ENCODE measurements around the gene ATG4D.
A peak's percentile ranks its signal among the peaks of the same experiment; 100 is the strongest.
"Not testable (repeated sequence)": the region's sequence is repeated elsewhere in the genome, so short reads cannot be mapped to it uniquely, and the experiment has no call there.

Gene ATG4D

DNA sequence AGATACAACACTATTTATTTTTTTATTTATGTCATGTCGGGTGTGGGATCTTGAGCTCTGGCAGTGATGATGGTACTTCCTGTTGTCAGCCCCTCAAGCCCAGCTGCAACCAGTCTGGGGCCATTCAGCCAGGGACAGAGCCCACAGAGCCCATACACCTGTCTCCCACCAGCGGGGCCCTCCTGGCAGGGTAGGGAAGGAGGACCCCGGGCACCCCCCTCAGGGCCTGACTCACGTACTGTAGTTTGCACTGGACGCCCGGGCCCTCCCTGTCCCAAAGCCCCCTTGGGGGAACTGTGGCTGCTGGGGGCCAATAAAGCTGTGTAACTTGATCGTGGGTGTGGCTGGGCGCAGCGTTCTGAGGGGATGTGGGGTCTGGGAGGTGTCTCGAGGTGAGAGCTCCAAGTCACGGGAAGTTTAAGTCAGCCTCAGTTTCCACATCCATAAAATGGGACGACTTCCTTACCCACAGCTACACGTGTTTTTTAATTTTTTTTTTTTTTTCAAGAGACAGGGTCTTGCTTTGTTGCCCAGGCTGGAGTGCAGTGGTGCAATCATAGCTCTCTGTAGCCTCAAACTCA lies 9.5 kb downstream of the ATG4D start:
- no peak for DNase-seq

DNA sequence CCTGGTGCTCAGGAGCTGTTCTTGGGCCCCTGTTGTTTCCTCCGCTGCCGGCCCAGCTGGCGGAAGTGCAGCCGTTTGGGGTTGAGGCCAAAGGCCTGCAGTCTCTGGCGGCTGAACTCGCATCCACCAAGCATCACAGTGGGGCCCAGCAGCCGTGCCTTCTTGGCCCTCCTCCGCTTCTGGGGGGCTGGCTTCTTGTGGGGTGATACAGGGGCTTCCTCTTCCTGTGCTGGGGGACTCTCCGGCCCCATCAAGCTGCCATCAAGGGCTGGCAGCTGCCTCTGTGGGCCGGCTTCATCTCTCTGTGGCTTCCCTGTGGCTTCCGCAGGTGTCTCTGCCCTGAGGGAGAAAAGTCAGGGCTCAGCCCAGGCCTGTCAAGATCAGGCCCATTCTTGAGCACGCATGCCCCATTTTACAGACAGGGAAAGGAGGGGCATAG lies 10.3 kb downstream of the ATG4D start:
- no peak for DNase-seq

DNA sequence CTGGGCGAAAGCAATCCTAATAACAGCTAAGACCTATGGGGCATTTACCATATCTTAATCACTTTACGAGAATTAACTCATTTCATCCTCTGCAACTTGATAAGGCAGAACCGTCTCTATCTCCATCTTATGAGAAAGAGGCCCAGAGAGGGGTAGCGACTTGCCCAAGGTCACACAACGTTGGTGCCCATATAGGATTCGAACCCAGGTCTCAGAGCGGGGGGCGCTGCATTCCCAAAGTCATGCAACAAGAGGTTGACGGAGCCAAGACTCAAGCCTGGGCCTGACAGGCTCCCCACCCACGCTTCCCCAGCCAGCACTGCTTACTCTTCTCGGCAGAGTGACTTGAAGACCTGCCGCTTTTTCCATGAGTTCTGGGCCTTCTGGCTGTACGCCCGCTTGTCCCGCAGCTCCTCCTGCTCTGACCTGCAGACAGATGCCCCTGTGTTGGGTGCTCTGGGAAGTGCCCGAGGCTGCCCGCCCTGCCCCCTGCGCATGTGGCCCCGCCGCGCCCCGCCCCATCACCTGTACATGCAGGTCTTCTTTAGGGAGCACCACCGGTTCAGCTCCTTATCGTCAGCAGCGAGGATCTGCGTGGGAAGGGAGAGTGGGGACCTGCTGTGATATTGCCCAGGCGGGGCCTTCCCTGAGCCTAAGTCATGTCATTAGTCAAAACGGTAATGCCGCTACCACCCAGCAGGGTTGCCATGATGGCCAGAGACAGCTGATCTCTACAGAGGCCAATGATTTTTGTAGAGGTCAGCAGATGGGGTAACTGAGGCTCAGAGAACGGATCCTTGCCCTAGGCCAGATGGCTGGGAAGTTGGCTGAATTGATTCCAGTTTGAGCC lies 11.3 kb downstream of the ATG4D start:
- DNase-seq = no peak

DNA sequence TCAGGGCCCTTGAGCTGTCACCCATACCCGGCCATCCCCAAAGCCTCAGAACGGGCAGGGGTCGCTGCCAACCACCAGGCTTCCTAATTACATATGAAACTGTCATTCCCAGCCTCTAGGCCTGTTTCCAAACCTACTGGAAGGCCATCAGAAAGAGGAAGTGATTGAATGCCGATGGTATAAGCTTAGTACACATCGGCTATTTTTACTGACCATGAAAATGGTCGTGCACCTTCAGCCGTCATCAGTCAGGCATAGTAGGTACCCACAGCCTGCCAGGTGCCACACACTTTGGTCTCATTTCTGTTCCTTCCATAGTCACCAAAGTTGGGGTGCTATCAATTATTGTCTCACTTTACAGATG lies 11.9 kb downstream of the ATG4D start:
- no peak for DNase-seq

DNA sequence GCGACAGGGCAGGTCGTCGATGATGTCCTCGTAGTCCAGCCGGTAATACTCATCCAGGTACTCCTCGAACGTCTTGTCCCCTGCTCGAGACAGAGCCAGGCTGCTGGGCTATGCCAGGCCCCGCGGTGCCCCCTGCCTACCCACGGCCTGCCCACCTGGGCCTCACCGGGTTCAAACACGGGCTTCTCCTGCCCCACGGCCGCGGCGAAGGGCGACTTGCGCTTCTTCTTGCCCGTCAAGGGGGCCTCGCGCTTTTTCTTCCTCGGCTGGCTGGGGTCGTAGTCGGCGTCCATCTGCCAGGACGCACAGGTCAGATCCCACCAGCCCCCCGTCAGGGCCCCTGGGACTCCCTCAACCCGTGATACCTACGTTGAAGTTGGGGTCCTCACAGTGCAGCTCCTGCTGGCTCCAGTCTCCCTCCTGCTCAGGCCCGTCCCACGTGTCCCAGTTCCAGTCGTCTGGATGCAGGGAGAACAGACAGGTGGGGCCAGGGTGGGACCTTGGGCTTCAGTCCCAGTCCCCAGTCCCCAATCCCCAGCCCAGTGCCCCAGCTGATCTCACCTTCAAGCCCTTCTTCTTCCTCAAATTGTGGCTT lies 14.0 kb downstream of the ATG4D start:
- no peak for DNase-seq

DNA sequence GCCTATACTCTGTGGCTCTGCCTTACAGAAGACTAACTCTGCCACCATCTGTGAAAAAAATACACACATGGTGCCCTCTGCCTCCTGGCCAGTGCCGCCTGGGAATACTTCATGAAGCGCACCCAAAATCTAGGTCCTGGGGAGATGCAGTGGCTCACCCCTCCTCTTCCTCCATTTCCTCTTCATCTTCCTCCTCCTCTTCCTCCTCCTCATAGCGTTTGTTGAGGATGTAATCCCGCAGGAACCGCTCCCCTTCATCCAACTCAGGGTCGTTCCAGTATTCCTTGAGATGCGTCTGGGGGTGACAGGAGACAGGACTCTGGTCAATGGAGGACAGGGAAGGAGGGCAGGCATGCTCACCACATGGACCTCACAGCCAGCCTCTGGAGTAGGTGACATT lies 16.4 kb downstream of the ATG4D start:
- DNase-seq = no peak

DNA sequence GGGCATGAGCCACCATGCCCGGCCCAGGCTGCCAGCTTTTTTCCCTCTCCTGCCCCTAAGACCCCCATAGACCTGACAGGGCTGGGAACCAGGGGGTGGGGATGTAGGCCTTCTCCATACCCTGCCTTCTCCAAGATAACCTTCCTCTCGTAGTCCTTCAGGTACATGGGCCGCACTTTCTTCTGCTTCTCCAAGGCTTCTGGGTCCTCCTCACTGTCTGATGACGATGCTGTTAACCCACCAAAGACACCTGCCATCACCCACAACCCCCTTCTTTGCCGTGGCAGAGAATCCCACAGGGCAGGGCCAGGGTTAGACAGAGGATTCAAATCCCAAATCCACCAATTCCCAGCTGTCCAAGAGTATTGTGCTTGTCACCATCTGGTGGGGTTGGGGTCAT lies 18.9 kb downstream of the ATG4D start:
- DNase-seq = no peak

DNA sequence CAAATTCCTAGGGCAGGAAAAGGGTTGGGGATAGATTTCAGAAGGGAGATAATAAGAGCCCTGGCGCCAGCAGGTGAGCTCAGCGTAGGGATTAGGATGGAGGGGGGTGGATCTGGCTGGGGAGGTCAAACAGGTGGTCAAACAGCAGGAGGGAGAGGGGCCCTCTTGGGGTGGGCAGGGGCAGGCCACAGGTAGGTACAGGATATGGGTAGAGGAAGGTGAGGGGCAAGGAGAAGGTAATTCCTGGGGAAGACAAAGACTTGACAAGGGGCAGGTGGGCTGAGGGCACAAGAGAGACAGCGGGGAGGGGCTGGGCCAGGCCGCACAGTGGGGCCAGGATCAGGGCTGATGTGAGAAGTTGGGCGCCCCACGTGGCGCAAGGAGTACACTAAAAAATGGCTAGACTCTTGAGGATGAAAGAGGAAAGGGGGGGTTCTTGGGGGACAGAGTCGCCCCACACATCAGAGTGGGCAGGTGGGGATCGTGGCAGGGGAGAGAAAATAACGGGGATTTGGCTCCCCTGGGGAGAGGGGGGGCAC lies 21.4 kb downstream of the ATG4D start:
- no peak for DNase-seq

DNA sequence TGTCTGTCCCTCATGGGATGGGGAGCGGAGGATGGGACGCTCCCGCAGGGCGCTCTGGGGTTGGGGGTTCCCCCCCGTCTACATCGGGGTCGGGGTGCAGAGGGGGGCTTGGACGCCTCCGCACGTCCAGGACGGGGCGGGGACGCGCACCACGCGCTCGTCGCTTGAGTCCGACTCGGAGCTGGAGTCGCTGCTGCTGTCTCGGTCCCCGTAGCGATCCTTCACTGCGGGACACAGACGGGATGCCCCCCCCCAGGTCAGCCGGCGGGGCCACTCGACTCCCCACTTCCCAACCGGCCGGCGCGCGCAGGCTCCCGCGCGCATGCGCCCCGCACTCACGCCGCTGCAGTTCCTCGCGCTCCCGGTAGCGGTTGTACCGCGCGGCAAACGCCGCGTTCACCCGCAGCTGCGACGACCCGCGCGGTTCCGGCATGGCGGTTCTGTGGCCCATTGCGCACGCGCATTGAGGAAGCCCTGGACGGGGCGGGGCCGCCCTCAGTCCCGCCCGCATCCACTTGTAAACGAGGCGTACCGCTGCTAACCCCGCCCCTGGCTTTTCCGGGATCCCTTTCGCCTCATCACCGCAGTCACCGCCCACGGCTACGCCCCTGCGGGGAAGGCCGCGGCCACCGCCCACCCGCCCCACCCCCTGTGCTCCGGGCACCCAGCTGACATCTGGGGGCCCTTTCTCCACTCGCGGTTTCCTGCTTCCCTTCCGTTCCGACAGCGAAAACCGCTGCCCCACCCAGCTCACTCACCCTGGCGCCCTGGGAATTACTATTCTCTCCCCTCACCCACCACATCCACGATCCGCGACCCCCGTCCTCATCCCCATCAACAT lies 22.1 kb downstream of the ATG4D start, which contains the start of gene KRI1:
KRI1 (minus strand) TSS at position 444 of the 841 bp plus-strand sequence; CDS start at position 433, 11 bp downstream.
- peak; percentile 97 for DNase-seq

DNA sequence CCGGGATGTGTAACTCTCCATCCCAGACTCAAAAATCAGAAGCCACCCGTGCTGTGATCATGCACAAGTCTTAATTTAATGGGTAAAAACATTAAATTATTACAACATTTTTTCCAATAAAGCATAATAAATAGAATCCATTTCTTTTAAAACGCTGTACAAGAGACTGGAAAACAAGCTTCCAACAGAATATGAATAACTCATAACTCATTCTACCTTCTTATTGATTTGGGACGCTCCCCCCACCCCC lies 22.6 kb downstream of the ATG4D start:
- DNase-seq = no peak

DNA sequence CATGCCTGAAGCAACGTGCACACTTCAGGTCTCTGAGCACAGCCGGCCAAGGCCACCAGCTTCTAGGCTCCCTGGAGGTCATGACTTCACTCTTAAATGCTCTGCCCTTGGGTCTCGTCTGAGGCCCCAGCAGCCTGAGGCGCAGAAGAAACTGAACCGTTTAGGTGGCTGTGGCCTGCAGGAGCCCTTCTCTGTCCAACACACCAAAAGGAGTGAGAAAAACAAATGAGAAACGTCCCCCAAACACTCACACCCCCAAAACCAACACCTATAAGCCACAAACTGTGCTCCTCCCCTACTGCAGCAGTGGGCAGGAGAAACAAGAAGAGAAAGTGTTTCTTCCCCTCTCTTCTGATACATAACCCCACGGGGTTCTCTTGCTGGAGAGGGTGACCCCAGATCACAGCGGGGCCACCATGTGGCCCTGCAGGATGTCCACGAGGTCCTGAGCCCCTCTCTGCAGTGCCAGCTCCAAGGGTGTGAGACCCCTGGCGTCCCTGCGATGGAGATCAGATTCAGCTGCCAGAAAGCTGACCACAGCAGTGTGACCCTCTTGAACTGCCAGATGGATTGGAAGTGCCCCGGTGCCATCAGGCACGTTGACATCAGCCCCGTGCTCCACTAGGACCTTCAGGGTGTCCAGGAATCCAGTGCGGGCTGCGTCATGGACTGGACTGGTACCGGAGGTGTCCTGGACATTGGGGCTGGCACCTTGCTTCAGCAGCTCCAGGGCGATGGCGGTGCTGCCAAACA lies 23.1 kb downstream of the ATG4D start:
- DNase-seq = no peak

DNA sequence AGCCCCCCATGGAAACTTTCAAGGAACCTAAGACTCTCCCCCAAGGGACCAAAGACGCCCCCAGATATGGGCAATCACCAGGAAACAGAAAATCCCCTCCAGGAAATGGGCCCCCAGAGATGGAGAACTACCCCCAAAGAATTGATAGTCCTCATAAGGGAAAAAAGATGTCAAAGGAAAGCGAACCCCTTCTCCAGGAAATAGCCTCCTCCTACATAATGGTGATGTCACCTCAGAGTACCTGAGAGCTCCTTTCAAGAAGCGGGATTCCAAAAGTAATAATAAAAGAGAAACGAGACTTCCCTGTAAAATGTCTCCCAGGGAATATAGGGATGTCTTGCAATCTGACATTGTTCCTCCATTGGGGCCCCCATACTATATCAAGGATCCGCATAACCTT lies 24.0 kb downstream of the ATG4D start:
- DNase-seq = no peak

DNA sequence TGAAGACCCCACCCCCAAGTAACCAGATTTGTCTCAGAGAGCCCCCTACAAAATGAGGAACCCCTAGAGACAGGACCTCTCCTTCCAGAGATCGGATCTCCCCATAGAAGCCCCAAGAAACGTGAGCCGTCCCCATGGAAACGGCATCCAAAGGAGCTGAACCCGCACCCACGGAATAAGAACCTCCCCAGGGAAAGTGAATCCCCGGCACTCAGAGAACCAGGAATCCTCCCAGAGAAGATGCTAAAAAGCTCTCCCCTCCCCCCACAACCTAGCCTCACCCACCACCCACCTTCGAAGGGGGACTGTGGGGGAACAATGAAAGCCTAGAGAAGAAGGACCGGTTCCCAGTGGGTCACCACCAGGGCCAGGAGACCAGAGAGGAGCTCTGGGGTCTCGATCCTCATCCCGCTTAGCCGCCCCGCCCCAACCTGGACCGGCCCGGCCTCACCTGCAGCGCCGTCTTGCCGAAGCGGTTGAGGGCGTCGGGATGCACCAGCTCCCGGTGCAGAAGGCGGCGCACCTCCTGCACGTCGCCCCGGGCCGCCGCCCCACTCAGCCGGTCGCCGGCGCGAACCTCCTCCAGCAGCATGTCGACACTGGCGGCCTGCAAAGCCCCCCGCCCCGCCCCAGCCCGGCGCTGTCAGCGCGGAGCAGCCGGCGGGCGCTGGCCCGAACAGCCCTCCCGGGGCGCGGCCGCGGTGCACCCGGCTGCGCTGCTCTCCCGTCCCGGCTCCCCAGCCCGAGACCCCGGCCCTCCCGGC lies 24.5 kb downstream of the ATG4D start:
- no peak for DNase-seq

DNA sequence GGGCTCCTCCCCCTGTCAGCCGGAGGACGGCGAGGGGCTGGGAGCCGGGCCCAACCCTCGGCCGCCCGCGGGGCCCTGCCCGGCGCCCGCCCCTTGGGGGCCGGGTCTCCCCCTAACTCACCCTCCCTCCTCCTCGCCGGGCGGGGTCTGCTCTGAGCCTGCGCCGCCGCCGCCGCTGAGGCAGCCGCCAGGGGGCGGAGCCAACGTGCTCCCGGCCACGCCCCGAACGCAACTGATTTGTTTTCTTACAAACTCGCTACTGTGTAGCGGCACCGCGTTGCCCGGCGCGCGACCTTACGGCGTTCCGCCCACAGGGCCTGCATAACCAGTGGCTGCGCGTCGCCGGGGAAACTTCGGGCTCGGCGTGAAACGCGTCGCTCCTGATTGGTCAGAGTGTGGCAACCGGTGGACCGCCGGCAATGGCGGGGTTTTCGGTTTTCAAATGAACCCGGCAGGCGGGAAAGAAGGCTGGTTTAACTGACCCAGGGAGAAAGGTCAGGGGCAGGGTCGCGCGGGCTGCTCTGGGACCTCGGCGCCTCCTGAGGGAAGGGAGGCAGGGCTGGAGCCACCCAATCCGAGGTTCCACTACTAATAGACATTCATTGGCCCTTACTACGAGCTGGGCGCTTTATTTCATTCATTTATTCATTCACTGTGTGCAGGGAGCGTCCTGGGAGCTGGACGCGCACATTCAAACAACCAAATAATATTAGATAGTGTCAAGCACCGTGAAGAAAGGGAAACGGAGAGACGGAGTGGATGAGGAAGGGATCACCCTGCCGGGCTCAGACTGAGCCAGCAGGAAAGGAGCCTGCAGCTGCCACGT lies 25.3 kb downstream of the ATG4D start, which contains the start of gene CDKN2D:
CDKN2D (minus strand) TSS at position 154 of the 826 bp plus-strand sequence. CDS start 326 bp downstream, outside the sequence.
- peak; percentile 99 for DNase-seq

DNA sequence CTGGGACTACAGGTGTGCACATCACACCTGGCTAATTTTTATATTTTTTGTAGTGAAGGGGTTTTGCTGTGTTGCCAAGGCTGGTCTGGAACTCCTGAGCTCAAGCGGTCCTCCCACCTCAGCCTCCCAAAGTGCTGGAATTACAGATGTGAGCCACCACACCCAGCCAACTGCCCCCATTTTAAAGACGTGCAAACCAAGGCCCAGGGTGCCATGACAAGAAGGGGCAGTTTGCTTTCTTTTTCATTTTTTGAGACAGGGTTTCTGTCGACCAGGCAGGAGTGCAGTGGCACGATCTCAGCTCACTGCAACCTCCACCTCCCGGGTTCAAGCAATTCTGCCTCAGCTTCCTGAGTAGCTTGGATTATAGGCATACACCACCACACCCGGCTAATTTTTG lies 30.1 kb downstream of the ATG4D start:
- not testable (repeated sequence) for DNase-seq

DNA sequence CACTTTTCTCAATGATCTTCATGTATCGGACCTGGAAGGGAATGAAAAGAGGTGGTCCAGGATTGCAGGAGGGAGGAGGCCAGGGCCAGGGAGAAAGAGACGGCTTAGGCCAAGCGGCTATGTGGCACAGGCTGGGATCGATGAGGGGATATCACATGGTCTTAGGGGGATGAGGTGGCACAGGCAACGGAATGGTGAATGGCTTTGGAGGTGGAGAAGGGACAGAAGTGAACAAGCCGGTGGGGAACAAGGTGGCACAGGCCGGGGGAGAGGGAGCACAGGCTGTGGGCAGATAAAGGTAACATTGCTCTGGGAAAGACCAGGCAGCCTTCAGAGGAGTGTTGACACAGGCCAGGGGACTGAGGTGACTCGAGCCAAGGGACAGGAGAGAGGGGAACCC lies 30.8 kb downstream of the ATG4D start:
- DNase-seq = no peak

DNA sequence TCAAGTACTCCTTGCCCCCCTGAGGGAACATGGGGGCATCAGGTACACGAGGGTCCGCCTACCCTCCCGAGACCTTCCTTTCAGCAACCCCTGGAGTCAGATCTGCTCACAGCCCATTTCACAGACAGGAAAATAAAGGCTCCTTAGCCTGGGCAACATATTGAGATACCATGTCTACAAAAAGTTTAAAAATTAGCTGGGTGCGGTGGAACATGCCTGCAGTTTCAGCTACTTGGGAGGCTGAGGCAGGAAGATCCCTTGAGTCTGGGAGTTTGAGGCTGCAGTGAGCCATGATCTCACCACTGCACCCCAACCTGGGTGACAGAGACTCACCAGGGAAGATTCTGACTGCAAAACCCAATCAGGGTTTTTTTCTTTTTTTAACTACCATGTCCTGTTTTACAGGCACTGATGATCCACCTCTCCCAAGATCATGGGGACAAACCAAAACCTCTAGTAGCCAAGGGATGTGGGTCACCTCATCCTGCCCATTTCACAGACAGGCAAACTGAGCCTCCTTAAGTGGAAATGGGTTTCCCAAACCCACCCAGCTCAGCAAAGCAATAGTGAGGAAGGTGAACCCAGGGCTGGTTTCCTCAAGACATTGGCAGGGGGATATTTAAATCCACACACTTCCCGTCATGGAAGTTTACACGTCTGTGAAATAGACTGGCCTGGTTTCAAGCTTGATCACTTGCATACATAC lies 31.5 kb downstream of the ATG4D start:
- no peak for DNase-seq

DNA sequence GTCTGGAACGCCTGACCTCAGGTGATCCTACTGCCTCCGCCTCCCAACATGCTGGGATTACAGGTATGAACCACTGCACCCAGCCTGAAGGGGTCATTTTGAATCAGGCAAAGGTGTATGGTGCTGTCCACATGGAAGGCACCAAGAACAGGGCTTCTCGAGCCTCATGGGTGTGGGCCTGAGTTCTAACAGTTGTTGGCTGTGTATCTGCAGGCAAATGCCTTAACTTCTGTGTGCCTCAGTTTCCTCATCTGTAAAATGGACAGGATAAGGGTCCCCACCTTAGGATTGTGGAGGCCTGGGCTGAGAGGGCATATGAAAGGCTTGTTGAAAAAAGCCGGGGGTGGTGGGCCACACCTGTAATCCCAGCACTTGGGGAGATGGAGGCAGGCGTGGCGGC lies 34.2 kb downstream of the ATG4D start:
- DNase-seq = no peak

DNA sequence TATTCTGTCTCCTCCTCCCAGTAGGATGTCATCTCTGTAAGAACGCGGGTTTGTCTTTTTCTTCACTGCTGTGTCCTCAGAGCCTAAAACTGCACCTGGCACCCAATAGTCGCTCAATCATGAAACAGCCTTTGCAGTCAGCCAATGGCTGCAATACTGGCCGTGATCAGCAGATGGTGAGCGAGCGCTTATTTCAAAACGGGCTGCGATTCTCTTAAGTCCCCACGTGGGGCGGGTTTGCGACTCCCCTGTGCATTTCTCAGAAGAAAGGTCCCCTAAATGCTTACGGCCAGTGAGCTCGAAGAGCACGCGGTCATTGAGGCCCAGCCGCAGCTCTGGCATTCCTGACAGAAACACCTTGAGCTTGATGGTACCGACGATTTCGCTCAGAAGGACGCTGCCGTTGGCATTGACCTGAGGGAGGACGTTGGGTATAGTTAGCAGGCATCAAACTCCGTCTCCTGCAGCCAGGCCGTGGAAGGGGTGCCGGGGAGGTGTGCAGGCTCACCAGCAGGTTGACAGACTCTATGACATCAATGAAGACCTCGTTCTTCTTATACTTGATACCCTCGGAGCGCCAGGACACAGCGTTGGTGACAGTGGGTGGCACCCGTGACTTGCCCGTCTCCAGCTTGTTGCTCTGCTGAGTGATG lies 37.4 kb downstream of the ATG4D start:
- DNase-seq = peak; percentile 66
